SH-SY5Y (cell line): ENCODE measurements around the gene KIF1A.

Experiments
- GATA2 ChIP-seq: IDR thresholded peaks from 2 replicates; pipeline ENCODE4 v1.6.1; 2011; ENCODE audit warnings: mild to moderate bottlenecking, low read depth, low read length
- GATA3 ChIP-seq: IDR thresholded peaks from 2 replicates; pipeline ENCODE4 v1.6.1; 2011; ENCODE audit warnings: low read depth, mild to moderate bottlenecking, low read length, moderate library complexity

DNA sequence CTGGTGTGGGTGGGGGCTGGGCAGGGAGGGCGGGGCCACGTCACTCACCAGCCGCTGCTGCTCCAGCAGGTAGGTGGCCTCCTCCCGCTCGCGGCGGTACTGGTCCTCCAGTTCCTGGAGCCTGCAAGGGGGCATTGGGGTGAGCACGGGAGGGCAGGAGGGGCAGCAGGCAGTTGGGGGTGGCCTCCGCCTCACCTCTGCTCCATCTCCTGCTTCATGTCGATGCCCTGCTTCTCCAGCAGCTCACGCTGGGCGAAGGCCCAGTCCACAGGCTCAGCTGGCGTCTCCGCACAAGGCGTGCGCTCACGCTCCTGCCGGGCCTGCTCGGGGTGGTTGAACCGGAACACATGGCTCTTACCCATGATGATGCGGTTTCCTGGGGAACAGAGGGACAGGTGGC, 57.0 kb downstream of the KIF1A start:
- TF ChIP-seq GATA2 (no peak), GATA3 (no peak)
